Fibroblast of skin of left quadriceps (primary cell): Measurements from ENCODE around the gene DLG1.
A peak's percentile ranks its signal among the peaks of the same experiment; 100 is the strongest.

Experiments
- DNase-seq, 2 experiments: peaks; one replicate each; pipeline ENCODE4 v3.0.0-alpha.2; 2013; ENCODE audit warnings: low read depth in 2 of 2

DLG1 gene

DNA sequence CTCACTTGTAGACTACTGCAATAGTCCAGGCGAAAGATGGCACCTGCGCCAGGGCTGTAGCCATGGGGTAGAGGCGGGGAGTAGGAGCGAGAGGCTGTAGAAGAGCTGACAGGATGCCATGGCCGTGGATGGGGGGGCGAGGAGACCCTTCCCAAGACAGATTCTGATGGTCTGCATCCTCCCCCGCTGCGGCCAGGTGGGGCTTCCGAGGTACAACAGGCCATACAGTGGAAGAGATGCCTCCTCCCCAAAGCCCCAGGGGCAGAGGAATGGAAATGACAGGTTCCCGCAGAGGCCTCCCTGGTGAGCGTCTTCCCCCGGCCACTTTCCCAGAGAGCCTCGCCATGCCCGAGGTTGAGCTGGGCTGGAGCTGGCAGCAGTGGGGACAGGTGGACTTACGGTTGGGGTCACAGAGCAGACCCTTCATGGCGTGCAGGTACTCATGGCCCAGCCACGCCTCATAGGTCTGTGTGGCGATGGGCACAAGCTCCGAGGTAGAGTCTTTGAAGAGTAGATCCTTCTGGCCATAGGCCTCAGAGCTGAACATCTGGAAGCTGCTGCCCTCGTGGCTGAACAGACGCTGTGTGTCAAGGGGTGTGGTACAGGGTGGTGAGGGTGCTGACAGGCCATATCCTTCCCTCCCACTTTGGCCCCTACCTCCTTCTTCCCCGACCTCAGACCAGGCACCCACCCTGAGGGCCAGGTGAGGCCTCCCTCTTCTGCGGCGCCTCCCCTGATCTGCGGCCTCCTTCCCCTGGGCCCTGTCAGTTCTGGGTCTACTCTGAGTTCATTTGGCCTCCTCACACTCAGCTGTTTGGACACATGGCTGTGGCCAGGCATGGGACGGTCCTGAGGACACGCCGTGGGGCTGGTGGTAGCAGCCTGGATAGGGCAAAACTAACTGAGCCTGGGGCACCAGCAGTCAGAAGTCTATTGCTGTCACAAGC lies 282.3 kb downstream of the DLG1 start:
- no peak for DNase-seq

DNA sequence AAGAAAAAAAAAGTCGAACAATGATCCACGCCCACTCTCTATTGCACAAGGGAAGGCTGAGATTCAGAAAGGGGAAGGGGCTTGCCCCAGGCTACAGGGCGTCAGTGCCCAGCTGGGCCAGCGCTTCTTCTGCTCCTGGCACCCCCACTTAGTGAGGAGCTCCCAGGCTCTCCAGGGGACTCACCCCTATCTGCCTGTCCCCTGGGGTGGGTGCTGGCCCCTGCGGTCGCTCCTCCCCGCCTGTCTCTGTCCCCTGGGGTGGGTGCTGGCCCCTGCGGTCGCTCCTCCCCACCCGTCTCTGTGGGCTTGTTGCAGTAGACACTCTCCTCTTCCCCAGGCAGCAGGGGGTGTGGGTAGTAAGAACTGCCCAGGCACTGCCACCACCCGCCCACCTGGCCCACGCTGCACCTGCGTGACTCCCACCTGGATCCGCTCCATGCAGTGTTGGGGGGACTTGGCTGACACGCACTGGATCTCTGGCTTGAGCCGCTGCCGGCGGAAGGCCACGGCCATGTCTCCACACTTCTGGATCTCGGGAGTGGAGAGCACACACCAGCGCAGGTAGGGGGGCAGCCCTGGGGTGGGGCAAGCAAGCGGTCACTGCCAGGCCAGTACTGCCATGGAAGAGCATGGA lies 283.4 kb downstream of the DLG1 start:
- no peak for DNase-seq

DNA sequence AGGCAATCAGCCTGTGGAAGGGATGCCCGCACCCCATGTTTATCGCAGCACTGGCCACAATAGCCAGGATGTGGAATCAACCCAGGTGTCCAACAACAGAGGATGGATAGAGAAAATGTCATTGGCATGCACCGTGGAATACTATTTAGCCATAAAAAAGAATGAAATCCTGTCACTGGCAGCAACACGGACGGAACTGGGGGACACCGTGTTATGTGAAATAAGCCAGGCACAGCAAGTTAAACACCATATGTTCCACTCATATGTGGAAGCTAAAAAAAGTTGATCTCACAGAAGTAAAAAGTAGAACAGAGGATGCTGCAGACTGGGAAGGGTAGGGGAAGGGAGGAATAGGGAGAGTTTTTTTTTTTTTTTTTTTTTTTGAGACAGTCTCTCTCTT lies 284.4 kb downstream of the DLG1 start:
- no peak for DNase-seq

DNA sequence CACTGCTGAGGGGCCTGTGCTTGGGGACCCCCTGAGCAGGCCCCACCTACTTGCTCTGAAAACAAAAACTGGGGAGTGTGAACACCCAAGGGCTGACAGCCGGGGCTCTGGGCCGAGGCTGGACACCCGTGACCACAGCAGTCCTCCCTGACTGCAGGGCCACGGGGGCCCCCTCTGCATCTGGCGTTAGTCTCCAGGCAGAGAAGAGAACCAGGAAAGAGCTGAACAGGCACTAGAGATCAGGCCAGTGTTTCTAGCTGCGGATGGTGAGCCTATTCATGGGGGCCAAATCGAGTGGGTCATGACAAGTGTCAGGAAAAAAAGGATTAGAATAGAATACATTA lies 285.9 kb downstream of the DLG1 start:
- no peak for DNase-seq

DNA sequence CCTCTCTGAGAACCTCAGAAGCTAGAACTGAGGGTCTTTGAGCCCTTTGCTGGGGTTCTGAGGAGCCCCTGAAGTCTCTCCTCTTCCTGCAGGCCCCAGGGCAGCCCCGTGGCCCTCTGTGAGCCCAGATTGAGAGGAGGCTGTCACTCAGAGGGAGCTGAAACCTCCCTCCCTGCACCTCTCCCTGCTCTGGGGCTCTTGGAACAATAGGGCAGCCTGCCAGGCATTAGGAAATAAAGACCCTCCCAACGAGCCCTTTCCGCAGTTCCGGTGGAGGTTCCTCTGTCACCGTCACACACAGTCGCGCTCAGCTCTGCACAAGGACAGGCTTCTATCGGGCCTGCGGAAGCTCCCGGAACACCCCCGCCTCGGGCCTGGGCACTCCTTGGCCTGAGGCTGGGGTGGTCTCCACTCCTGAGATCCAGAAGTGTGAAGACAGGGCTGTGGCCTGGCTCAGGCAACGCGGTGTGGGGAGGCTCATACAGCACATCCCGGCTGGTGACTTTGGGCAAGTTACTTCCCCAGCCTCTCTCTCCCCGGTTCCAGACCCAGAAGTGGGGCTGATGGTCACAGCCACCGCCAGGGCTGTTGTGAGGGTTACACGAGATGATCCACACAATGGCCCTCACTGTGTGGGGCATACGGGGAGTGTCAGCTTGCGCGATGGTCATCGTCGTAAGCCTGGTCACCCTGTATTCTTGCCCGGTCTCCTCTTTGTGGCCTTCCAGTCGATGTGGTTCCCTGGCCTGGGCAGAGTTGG lies 286.5 kb downstream of the DLG1 start:
- no peak for DNase-seq

DNA sequence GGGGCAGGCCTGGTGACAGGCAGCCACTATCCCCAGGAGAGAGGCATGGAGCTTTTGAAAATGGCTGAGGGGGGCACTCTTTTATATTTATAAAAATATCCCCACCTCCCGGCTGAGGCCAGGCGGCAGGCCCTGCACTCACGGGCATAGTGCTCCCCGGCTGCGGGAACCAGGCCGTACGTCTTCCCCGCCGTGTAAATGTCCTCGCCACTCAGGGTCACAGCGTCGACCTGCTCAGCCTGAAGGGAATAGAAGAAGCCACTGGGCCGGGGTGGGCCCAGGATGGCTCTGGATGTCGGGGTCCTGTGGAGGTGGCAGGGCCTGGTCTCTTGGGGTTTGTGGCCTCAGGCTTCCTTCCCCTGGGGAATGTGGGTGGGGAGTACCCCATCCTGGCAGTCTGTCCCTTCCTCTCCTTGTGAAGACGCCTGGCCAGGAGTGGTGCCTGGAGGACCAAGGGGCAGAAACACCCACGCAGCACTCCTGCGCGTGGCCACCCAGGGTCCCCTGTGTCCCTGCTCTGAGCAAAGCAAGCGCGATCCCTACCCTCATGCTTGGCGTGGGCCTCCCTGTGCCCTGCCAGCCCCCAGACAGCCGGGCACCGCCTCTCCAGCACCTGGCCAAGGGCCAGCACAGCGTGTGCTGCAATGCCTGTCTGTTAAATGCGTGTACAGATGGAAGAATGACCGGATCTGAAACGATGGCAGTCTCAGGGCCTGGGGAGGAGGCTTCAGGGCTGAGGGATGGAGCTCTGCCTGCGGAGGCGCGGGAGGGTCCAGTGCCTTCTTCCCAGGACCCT lies 287.7 kb downstream of the DLG1 start:
- DNase-seq: no peak

DNA sequence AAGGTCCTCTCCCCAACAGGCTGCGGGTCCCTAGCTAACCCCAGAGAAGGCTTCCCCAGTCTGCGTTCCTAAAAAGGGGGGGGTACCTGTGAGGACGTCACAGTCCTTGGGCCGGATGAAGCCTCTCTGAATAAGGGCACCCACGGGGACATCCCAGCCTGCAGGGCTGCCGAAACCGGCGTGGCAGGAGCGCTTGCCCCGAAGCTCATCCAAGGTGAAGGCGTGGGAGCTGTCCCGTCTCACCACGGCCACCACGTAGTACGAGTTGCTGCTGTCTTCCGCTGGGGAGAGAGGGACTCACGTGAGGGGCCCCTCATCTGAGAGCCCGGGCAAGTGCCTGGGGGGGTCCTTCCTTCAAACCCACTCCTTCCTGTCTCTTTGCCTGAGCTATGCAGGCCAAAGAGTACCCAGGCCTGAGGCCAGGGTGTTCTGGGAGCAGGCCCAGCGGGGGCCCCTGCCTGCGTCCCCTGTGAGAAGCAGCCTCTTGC lies 288.8 kb downstream of the DLG1 start:
- DNase-seq: no peak

DNA sequence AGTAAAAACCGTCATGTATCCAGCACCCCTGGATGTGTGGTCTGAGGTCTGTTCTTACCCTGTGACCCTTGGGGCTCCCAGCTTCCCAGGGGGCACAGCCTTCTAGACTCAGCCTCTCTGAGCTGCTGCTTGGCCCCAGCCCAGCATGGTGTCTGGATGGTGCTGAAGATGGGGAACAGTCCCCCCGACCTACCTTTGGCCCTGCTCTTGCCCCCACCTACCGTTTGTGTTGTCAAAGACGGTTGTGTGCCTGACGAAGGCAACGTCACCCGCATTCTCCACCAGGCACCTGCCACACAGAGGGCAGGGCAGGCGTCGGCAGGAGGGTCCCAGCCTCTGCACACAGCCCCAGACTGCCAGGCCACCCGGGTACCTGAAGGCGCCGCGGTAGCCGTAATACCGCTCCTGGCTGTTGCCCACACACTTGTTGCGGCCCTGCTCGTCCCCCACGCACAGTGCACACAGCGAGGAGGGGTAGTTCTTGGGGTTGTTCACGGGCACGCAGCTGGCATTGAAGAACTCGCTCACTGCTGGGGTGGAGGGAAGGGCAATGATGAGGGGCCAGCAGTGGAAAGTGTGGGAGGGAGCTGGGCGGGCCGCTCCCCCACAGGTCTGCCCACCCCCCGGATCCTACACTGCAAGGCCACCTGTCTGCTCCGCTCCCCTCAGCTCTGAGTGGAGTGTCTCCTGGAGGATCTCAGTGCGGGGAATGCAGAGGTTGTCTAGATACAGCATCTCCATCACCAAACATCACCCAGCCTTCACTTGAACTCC lies 289.8 kb downstream of the DLG1 start:
- no peak for DNase-seq

DNA sequence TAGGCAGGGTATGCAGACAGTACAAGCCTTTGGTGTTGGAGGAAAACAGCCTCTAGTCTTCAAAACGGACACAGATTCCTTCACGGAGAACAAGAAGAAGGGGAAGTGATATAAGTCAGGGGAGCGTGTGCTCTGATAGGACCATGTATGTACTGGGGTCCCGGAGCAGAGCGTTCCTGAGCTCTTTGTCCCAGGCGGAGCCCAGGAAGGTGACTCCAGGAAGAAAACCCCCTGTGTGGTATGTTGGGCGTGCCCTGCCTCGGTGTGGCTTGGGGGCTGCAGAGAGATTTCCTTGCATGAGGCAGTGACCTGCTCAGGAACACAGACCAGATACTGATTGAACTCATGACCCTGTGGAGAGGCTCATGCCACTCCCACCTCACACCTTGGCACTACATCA lies 290.5 kb downstream of the DLG1 start:
- DNase-seq: no peak

DNA sequence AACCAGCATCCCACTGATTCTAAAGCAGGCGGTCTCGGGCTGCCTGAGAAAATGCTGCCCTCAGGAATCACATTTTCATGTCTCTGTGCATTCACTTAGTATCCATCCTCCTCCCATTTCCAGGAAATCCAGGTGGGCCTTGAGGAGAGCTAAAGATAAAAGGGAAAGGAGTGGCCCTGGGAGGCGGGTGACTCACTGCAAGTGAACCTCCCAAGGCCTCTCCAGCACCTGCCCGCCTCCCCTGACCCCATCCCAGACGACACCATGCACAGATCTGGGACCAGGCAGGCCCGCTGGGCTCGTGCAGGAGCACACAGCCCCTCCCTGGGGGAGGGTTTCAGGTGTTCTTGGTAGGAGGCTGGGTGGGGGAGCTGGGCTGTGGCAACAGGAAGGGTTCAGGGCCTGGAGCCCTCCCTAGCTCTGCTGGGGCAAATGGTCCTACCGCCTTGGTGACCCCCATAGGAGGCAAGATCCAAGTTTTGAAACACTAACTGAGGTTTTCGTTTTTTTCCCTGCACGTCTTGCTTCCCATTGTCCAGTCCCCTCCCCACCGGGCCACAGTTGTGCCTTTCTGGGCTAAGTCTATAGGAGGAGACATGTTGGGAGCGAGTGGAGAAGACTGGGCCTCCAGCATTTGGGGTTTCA lies 291.0 kb downstream of the DLG1 start:
- DNase-seq: no peak

DNA sequence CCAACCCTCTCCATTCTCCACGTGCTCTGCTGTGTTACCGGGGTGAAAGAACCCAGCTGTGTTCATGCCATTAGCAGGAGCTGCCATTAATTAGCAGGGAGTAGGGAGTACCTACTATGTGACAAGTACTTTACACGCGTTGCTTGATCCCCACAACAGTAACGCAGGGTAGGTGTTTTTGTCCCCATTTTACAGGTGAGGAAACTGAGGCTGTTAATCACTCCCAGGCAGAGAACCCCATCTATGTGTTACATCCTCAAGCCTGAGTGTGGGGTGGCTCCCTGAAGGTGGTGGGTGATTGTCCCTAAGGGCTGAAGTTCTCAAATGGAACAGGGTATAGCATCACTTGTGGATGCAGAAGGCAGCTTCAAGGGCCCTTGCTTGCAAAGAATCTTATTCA lies 291.6 kb downstream of the DLG1 start:
- no peak for DNase-seq

DNA sequence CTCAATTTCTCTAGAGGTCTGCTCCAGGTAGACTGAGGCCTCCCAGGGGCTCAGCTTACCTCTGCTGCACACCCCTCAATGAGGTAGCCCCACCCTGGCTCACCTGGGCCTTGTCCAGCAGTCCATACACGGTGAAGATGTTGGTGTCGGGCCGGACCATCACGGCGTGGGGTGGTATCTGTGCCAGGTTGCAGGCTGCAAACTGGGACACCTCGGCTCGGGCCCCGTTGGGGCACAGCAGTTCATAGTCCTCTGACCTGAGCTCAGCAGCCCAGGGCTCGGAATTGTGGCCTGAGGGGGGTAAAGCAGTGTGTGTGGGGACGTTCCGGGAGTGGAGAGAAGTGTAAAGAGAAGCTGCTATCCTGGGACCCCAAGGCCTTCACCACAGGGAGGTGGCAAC lies 292.0 kb downstream of the DLG1 start:
- no peak for DNase-seq

DNA sequence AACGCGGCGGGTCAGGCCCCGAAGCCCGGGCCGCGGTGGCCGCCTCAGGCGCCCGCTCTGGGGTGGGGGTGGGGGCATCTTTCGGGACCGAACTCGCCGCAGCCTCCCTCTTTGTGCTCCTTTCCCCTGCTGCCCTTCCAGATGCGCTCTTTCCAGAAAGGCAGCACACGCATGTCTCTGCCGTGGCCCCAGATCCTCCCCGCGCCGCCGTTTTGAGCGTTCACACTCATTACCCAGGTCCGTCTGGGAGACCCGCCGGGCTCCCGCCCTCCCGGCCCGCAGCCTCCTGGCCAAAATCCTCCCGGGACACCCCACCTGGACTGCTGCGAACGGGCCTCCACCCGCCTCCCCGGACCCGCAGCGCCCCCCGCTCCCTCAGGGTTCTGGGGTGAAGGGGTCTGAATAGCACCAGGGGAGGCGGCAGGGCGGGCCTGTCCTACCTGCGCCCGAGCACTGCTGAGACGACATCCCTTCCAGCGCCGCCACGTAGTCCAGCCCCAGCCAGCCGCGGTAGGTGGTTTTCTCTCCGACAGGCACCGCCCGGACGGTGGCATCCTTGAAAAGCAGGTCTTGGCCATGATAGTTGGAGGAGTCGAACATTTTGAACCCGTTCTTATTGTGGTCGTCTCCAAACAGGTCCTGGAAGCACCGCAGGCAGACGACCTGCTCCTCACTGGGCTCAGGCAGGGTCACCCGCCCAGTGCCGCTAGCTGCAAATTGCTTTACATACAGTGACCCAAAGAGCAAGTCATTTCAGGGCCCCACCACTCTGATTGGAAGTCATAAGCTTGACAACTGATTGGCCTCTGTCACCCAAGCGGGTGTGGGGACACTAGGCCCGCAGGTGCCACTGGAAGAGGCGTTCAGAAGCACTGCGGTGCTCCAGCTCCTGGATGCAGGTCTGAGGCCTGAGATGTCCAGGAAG lies 294.7 kb downstream of the DLG1 start:
- DNase-seq: no peak

DNA sequence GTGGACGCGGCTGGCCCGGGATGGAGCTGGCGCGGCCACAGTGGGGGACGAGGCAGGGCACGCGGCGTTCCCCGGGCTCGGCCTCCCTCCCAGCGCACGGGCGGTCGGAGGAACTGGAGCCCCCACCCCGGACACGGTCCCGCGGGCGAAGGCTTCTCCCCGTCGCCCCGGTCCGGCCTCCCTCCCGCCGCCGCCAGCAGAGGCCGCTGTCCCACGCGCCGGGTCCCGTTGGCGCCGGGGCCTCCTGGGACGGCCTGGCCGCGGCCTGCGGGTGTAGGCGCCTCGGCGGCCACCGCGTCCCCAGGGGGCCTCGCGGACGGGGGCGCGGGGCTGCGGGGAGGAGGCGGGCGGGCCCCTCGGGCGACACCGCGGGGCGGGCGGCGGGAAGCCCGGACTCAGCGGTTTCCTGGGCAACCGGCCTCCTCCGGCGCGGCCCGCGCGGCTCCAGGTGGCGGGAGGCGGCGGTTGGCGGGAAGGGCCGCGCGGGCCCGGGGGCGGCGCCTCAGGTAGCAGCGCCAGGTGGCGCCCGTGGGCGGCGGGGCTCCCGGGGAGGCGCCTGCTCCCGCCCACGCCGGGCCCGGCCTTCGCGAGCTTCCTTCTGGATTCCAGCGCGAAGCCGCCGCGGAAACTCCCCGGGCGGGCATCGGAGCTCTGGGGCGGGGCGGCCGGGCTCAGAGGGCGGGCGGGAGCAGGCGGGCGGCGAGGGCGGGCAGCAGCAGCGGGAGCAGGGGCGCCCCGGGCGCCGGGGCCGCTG lies 295.5 kb downstream of the DLG1 start:
- DNase-seq: peak; percentile 42 to 43

DNA sequence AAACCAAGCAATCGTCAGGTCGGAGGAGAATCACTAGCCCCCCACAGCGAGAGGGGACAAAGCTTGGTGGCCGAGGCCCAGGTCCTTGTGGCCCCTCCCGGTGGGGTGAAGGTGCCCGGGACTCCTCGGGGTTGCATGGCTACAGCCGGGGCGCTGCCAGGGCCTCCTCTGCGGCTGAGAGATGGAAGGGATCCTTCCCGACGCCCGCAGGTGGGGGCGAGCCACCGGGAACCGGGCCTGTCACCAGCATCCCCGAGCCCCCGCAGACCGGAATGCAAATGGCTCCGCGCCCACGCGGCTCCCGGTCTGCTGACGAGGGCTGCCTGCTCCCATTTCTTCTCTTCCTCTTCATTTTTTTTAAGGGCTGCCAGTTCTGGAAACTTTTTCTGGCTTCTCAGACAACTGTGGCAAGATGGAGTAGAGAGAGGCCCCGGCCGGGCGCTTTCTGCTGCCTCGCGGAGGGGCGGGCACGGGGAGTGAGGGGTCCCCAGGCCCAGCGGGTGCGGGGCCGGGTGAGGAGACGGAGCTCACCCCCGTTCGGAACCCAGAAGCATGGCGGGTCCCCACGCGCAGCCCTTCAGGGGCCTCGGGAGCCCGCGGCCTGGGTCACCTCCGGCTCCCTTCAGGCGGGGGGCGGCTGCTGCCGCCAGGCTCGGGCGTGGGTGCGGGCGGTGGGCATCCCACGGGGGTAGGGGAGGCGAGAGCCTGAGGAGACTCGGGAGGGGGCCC lies 296.3 kb downstream of the DLG1 start:
- DNase-seq: no peak

DNA sequence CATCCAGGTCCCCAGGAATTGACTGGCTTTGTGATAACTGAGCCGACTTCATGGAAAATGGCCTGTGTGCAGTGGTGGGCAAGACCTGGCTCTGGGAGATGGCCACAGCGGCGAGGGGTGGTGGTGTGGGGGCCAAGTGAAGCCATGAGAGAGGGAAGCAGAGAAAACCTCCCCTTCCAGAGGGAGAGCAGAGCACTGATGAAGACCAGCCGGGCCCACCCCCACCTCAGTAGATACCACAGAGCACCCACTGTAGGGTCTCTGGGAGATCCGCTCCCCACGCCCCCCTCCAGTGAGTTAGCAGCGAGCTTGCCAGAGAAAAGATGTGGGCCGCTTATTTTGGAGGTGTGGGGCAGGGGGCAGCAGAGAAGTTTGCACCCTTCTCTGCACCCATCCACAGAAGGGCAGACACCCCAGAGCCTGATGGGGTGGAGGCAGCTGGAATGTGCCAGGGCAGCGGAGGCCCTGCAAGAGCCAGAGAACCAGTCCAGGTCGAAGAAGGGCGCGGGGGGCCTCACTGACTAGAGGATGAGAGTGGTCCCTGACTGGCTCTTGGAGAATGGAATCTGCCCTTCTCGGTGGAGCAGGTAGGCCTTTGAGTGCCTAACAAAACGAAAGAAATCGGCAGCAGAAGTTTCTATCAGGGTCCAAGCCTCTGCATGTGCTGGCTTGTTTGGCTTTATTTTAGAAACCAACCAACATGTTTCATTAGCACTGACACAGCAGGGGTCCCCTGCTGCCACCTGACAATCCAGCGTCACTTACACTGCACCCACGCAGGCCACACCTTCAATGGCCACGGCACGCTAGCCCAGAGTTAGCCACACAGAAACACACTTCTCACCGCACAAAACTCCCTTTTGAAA lies 297.1 kb downstream of the DLG1 start:
- no peak for DNase-seq

DNA sequence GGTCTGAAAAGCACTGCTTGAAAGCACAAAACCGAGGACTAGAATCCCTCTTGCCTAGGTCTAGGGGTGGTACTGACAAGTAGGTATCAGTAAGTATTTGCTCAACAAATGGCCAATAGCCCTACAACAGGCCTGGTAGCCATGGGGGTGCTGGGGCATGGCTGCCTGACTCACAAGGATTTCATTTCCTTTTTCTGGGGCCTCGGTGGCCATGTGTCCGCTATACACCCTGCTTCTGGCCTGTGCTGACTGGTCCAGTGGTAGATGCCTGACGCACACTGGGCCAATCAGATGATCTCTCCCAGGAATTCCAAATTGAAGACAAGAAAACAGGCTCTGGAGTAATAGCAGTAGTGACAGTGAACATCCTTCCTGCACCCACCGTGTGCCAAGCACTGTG lies 298.2 kb downstream of the DLG1 start:
- DNase-seq: no peak
